A549 (cell line): ENCODE results near the gene RASA3. TPM values are rescaled to one million over a fixed set of nuclear protein-coding genes. Genes with fewer than 3 reads are reported as not detected.

Experiments
- ATAC-seq, 2 experiments: fragments of 200-7000 bp in 1 of 2; fragments of >200 bp in 1 of 2; cut with Nextera tagmentation in 1 of 2; cut with Tn5 transposase in 1 of 2; 3 replicates each; pipeline versions ENCODE4 v1.8.0 to v1.9.1; 2018 to 2020; ENCODE audit warnings: mild to moderate bottlenecking in 1 of 2, moderate library complexity in 1 of 2
- CTCF ChIA-PET: fragments of 300-600 bp; sonication (Branson Sonifier 250); formaldehyde crosslinking; extraction: SDS; loops from one replicate; lab custom pipeline; 2021; ENCODE audit warnings: antibody characterized with exemption, inconsistent platforms; lab: Yijun Ruan, JAX
- POLR2A ChIA-PET: fragments of 350-600 bp; formaldehyde crosslinking; extraction: SDS; loops from one replicate; lab custom pipeline; 2021; ENCODE audit warnings: antibody characterized with exemption, inconsistent platforms; lab: Yijun Ruan, JAX
- DNase-seq, 2 experiments: peaks; one replicate each; pipeline versions ENCODE4 v3.0.0 to v3.0.0-alpha.2; 2011 to 2016; ENCODE audit warnings: low read depth in 1 of 2, low spot score in 1 of 2
- FAIRE-seq: peaks from 2 replicates; lab custom pipeline; 2011; peaks lifted over from hg19 to GRCh38; lab: Jason Lieb, UNC
- H3K27ac ChIP-seq, 2 experiments: fragments of >200 bp; sonication (Bioruptor Twin); formaldehyde crosslinking; 3 replicates each; pipeline ENCODE4 v1.5.1; 2016 to 2017
- H3K4me1 ChIP-seq: fragments of >200 bp; sonication (Bioruptor Twin); formaldehyde crosslinking; 3 replicates; pipeline ENCODE4 v1.6.1; 2016
- H3K4me2 ChIP-seq: fragments of >200 bp; sonication (Bioruptor Twin); formaldehyde crosslinking; 3 replicates; pipeline ENCODE4 v1.6.1; 2016
- H3K4me3 ChIP-seq: fragments of >200 bp; sonication (Bioruptor Twin); formaldehyde crosslinking; 3 replicates; pipeline ENCODE4 v1.5.1; 2016
- H3K9me3 ChIP-seq: fragments of >200 bp; sonication (Bioruptor Twin); formaldehyde crosslinking; 3 replicates; pipeline ENCODE4 v1.6.1; 2016
- BHLHE40 ChIP-seq: IDR thresholded peaks from 2 replicates; pipeline ENCODE4 v1.6.1; 2012; ENCODE audit warnings: low read depth, low read length, inconsistent platforms
- CBX2 ChIP-seq: fragments of 200-600 bp; sonication (generic); IDR thresholded peaks from 2 replicates; pipeline ENCODE4 v1.6.1; 2016; ENCODE audit warnings: low read depth, mild to moderate bottlenecking, borderline replicate concordance
- CEBPB ChIP-seq, 2 experiments: fragments of >200 bp in 1 of 2; sonication (Bioruptor Twin) in 1 of 2; formaldehyde crosslinking in 1 of 2; IDR thresholded peaks; 2 replicates each; pipeline ENCODE4 v1.6.1; 2012 to 2016
- EHMT2 ChIP-seq: fragments of 200-600 bp; sonication (generic); IDR thresholded peaks from 2 replicates; pipeline ENCODE4 v1.6.1; 2016; ENCODE audit warnings: antibody characterized with exemption, low read depth, mild to moderate bottlenecking, moderate library complexity
- EP300 ChIP-seq, 2 experiments: fragments of >200 bp; sonication (Bioruptor Twin); formaldehyde crosslinking; IDR thresholded peaks; 2 replicates in 1 of 2; 3 replicates in 1 of 2; pipeline ENCODE4 v1.6.1; 2016 to 2017
- FOSB ChIP-seq: fragments of 250-450 bp; sonication (Bioruptor Pico); IDR thresholded peaks from 2 replicates; pipeline ENCODE4 v1.5.0; 2020; ENCODE audit warnings: mild to moderate bottlenecking, moderate library complexity
- FOXS1 ChIP-seq: fragments of 250-450 bp; sonication (Bioruptor Pico); IDR thresholded peaks from 2 replicates; pipeline ENCODE4 v1.5.0; 2020; ENCODE audit warnings: mild to moderate bottlenecking, moderate library complexity
- HDAC2 ChIP-seq: fragments of 200-600 bp; sonication (generic); IDR thresholded peaks from 2 replicates; pipeline ENCODE4 v1.6.1; 2016
- HOXB13 ChIP-seq: fragments of 250-450 bp; sonication (Bioruptor Pico); IDR thresholded peaks from 2 replicates; pipeline ENCODE4 v1.5.0; 2020; ENCODE audit warnings: low read depth, mild to moderate bottlenecking, moderate library complexity
- JUNB ChIP-seq: fragments of >200 bp; sonication (Bioruptor Twin); formaldehyde crosslinking; IDR thresholded peaks from 2 replicates; pipeline ENCODE4 v1.6.1; 2016
- NFE2L2 ChIP-seq: fragments of 150-350 bp; conservative IDR thresholded peaks from 2 replicates; pipeline ENCODE4 v1.6.1; 2014; ENCODE audit warnings: low read length
- RAD21 ChIP-seq, 2 experiments: fragments of >200 bp in 1 of 2; sonication (Bioruptor Twin) in 1 of 2; formaldehyde crosslinking in 1 of 2; IDR thresholded peaks in 1 of 2; conservative IDR thresholded peaks in 1 of 2; 2 replicates in 1 of 2; 3 replicates in 1 of 2; pipeline ENCODE4 v1.6.1; 2012 to 2018; ENCODE audit warnings: inconsistent platforms in 1 of 2
- RARB ChIP-seq: fragments of 250-450 bp; sonication (Bioruptor Pico); IDR thresholded peaks from 2 replicates; pipeline ENCODE4 v1.8.0; 2021; ENCODE audit warnings: mild to moderate bottlenecking, moderate library complexity
- RCOR1 ChIP-seq: fragments of 150-350 bp; IDR thresholded peaks from 2 replicates; pipeline ENCODE4 v1.6.1; 2014; ENCODE audit warnings: antibody characterized with exemption, low read length, low read depth
- RFX5 ChIP-seq: fragments of 450-650 bp; IDR thresholded peaks from 2 replicates; pipeline ENCODE4 v1.7.1; 2014; ENCODE audit warnings: antibody characterized with exemption, mild to moderate bottlenecking, moderate library complexity
- SREBF2 ChIP-seq: fragments of 450-650 bp; IDR thresholded peaks from 2 replicates; pipeline ENCODE4 v1.6.1; 2014; ENCODE audit warnings: mild to moderate bottlenecking, moderate library complexity
- ZC3H11A ChIP-seq: fragments of 450-650 bp; IDR thresholded peaks from 2 replicates; pipeline ENCODE4 v1.6.1; 2014; ENCODE audit warnings: antibody characterized with exemption, mild to moderate bottlenecking
- ZFP36 ChIP-seq: fragments of 450-650 bp; IDR thresholded peaks from 2 replicates; pipeline ENCODE4 v1.6.1; 2014; ENCODE audit warnings: borderline replicate concordance; ENCODE audit not compliant: partially characterized antibody
- ZNF302 ChIP-seq: fragments of 250-450 bp; sonication (Bioruptor Pico); IDR thresholded peaks from 2 replicates; pipeline ENCODE4 v1.9.0; 2021; ENCODE audit warnings: inconsistent platforms, mild to moderate bottlenecking, moderate library complexity
- WGBS: methylation state at CpG from one replicate; pipeline ENCODE4 v1.1.6; 2017; ENCODE audit errors: missing lambda C conversion rate; 5-methylcytosine and 5-hydroxymethylcytosine counted together
- polyA plus RNA-seq, 4 experiments: library from polyadenylated mRNA; depleted of rRNA in 3 of 4; stranded (reverse); fragments of >200 nt; fragmentation: RNase III in 1 of 4; extraction: RNeasy Plus Mini Kit Qiagen cat#74134 plus additional on column Dnase treatment in 1 of 4; gene quantifications; 2 replicates in 3 of 4; 3 replicates in 1 of 4; pipeline ENCODE4 v1.2.3, GENCODE V29; 2011 to 2017
- TF ChIP-seq, protein P1 (sequence below): IDR thresholded peaks from 2 replicates; pipeline ENCODE4 v1.6.1; 2012
- TF ChIP-seq, protein P2 (sequence below): IDR thresholded peaks from 2 replicates; pipeline ENCODE4 v1.6.1; 2012
- TF ChIP-seq, protein P3 (sequence below): fragments of 250-450 bp; sonication (Bioruptor Pico); IDR thresholded peaks from 2 replicates; pipeline ENCODE4 v1.5.0; 2021; ENCODE audit warnings: mild to moderate bottlenecking, moderate library complexity, borderline replicate concordance

RASA3 gene
- polyA plus RNA-seq, 2 of the 4 experiments (the other 2 are of a cell fraction) = 4.3 to 7.6 TPM

DNA sequence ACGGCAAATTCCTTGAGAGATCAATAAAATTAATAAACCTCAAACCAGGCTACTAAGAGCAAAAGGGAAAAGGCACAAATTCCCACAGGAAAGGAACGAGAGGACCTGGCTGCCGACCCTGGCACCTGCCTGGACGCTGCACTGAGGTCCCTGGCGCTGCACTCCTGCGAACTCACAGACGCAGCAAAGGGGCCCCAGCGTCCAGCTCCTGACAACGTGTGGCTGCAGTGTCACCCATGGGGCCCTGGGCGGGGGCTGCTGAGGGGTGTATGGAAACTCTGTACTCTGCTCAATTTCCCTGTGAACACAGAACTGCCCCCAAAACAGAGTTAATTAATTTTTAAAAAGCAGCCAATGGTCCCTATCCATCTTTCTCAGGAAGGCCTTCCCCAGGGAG is 97.2 kb downstream of the RASA3 start:
- WGBS = 86% methylated on average over 10 of the region's 10 CpGs
- FAIRE-seq = no peak
- no peak for DNase-seq
- Histone ChIP-seq H3K4me3 (no peak overlapping the region), H3K9me3 (no peaks in the 10 kb centered on the region), H3K4me2 (no peak overlapping the region), H3K4me1 (peaks cover 6% of the 10 kb centered on the region; the same call in 2 of the 3 replicates), H3K27ac (no peak overlapping the region)
- CTCF ChIA-PET = no interaction called here
- POLR2A ChIA-PET = no interaction called here
- no peak for ATAC-seq
- TF ChIP-seq ZC3H11A = no peak
- TF ChIP-seq ZFP36 = no peak
- TF ChIP-seq CBX2 = no peak
- TF ChIP-seq, protein P1, sequence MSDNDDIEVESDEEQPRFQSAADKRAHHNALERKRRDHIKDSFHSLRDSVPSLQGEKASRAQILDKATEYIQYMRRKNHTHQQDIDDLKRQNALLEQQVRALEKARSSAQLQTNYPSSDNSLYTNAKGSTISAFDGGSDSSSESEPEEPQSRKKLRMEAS = no peak
- no peak for TF ChIP-seq RCOR1
- no peak for TF ChIP-seq JUNB
- TF ChIP-seq HOXB13 (CRISPR knock-in tag) = no peak
- TF ChIP-seq, protein P2, sequence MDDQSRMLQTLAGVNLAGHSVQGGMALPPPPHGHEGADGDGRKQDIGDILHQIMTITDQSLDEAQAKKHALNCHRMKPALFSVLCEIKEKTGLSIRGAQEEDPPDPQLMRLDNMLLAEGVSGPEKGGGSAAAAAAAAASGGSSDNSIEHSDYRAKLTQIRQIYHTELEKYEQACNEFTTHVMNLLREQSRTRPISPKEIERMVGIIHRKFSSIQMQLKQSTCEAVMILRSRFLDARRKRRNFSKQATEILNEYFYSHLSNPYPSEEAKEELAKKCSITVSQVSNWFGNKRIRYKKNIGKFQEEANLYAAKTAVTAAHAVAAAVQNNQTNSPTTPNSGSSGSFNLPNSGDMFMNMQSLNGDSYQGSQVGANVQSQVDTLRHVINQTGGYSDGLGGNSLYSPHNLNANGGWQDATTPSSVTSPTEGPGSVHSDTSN = no peak
- no peak for TF ChIP-seq BHLHE40
- no peak for TF ChIP-seq EP300 (IDR thresholded peaks at IDR 0.05)
- TF ChIP-seq CEBPB (IDR thresholded peaks at IDR 0.05) = no peak
- TF ChIP-seq RARB (CRISPR knock-in tag) = no peak
- TF ChIP-seq SREBF2 = no peak
- no peak for TF ChIP-seq RAD21 (conservative IDR thresholded peaks at IDR 0.05 in 1 of 2, IDR thresholded peaks at IDR 0.05 in 1 of 2)
- TF ChIP-seq, protein P3, sequence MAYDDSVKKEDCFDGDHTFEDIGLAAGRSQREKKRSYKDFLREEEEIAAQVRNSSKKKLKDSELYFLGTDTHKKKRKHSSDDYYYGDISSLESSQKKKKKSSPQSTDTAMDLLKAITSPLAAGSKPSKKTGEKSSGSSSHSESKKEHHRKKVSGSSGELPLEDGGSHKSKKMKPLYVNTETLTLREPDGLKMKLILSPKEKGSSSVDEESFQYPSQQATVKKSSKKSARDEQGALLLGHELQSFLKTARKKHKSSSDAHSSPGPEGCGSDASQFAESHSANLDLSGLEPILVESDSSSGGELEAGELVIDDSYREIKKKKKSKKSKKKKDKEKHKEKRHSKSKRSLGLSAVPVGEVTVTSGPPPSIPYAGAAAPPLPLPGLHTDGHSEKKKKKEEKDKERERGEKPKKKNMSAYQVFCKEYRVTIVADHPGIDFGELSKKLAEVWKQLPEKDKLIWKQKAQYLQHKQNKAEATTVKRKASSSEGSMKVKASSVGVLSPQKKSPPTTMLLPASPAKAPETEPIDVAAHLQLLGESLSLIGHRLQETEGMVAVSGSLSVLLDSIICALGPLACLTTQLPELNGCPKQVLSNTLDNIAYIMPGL (CRISPR knock-in tag) = no peak
- TF ChIP-seq RFX5 = no peak
- TF ChIP-seq EHMT2 = no peak
- TF ChIP-seq HDAC2 = no peak
- TF ChIP-seq ZNF302 (CRISPR knock-in tag) = no peak

DNA sequence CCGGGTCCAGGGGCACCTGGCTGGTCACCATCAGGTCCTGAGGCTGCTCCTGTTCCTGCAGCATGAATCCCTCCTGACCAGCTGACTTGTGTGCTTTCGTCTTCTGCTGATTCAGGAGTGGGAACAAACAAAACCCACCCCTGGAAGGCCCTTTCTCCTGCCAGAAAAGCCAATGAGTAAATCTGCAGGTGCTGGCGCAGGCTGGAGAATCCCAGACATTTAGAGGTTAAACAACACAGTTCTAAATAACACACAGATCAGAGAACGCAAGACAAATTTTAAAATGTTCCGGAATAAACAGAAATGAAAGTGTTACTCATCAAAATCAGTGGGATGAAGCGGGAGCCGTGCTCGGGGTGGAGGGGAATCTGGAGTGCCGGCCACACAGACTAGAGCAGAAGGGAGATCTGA is 97.9 kb downstream of the RASA3 start:
- DNase-seq (no peak), ATAC-seq (no peak), FAIRE-seq (no peak)
- Histone ChIP-seq H3K9me3 (no peaks in the 10 kb centered on the region), H3K4me2 (no peak overlapping the region), H3K4me3 (no peak overlapping the region), H3K4me1 (peaks cover 6% of the 10 kb centered on the region; the same call in 2 of the 3 replicates), H3K27ac (no peak overlapping the region)
- no peak for TF ChIP-seq NFE2L2
- TF ChIP-seq, protein P1 = no peak
- no peak for TF ChIP-seq CBX2
- TF ChIP-seq ZC3H11A = no peak
- 90% methylated on average over 9 of the region's 9 CpGs for whole genome bisulfite sequencing
- ChIA-PET POLR2A (no interaction called here), CTCF (interaction anchor here (0.7 to 1.0 kb wide), 2 partner anchors 8 to 17 kb away, joined by 3 read pairs; no protein-coding TSS in a partner anchor)

DNA sequence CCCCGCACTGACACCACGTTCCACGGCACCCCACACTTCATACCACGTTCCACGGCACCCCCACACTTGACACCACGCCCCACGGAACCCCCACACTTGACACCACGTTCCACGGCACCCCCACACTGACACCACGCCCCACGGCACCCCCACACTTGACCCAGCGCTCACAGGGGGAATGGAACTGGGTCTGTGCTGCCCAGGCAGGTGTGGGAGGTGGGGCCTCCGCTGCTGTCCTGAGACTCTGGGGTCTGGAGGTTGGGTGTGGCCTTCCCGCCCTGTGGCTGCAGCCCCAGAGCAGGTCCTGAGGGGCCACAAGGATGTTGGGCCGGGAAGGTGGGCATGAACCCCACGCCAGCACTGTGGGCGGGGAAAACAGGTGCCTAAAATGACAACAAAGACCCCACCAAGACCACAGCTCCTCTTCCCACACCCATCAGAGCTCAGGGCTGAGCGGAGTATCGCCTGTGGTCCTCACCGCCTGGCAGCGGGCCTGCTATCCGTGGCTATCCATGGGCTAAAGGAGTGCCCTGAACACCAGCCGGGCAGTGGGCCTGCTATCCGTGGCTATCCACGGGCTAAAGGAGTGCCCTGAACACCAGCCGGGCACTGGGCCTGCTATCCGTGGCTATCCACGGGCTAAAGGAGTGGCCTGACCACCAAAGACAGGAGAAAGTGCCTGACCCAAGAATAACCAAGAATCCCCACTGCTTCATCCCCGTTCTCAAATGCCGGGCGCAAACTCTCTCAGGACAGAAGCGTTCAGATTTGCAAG is 98.7 kb downstream of the RASA3 start:
- Histone ChIP-seq H3K4me2 (no peak overlapping the region), H3K27ac (no peak overlapping the region), H3K4me3 (no peak overlapping the region), H3K4me1 (peaks cover 6% of the 10 kb centered on the region; the same call in 2 of the 3 replicates), H3K9me3 (no peaks in the 10 kb centered on the region)
- DNase-seq (no peak), FAIRE-seq (no peak), ATAC-seq (no peak)
- no peak for TF ChIP-seq FOXS1 (CRISPR knock-in tag)
- TF ChIP-seq FOSB (CRISPR knock-in tag) = no peak
- ChIA-PET POLR2A (no interaction called here), CTCF (interaction anchor here (0.7 to 1.0 kb wide), 2 partner anchors 9 to 16 kb away, joined by 3 read pairs; no protein-coding TSS in a partner anchor)
- 90% methylated on average over 9 of the region's 32 CpGs for WGBS
